Endothelial cell of umbilical vein (primary cell): Measurements from ENCODE around the gene SKP1. TPM values are rescaled to one million over a fixed set of nuclear protein-coding genes. Genes with fewer than 3 reads are reported as not detected.
A peak's percentile ranks its signal among the peaks of the same experiment; 100 is the strongest.

ENCODE experiments used
- BruUV-seq: library from RNA; stranded (reverse); fragments of 400-500 nt; replicated peaks from 2 replicates; lab custom pipeline; 2021; lab: Mats Ljungman, UMichigan
- CTCF ChIA-PET: fragments of 300-600, 350-600 bp; sonication (Branson Sonifier 250); formaldehyde crosslinking; loops from one replicate; lab custom pipeline; 2021; ENCODE audit warnings: antibody characterized with exemption, inconsistent platforms; lab: Charles Lee
- POLR2A ChIA-PET: fragments of 300-600, 350-600 bp; sonication (Branson Sonifier 250); formaldehyde crosslinking; loops from one replicate; lab custom pipeline; 2021; ENCODE audit warnings: antibody characterized with exemption, inconsistent platforms; lab: Charles Lee
- DNase-seq: peaks from one replicate; pipeline ENCODE4 v3.0.0-alpha.2; 2011; ENCODE audit warnings: low read depth, low spot score
- FAIRE-seq: peaks from 2 replicates; lab custom pipeline; 2011; peaks lifted over from hg19 to GRCh38; lab: Jason Lieb, UNC
- H2AFZ ChIP-seq: 2 replicates; pipeline ENCODE4 v1.6.0; 2012; ENCODE audit warnings: low read depth, low read length, control low read depth, inconsistent platforms
- H3K27ac ChIP-seq: 2 replicates; pipeline ENCODE4 v1.5.1; 2011; ENCODE audit warnings: low read depth, mild to moderate bottlenecking, control low read depth, low read length, moderate library complexity; ENCODE audit not compliant: insufficient read depth
- H3K27me3 ChIP-seq, 2 experiments: 2 replicates each; pipeline versions ENCODE4 v1.6.0 to v1.6.1; 2011; ENCODE audit warnings: low read length in 2 of 2, mixed read lengths in 1 of 2; ENCODE audit not compliant: control insufficient read depth in 2 of 2, insufficient read depth in 2 of 2
- H3K36me3 ChIP-seq, 2 experiments: 2 replicates in 1 of 2; 3 replicates in 1 of 2; pipeline ENCODE4 v1.5.1; 2011; ENCODE audit warnings: low read length in 2 of 2, mild to moderate bottlenecking in 1 of 2, moderate library complexity in 1 of 2; ENCODE audit not compliant: control insufficient read depth in 2 of 2, insufficient read depth in 2 of 2; ENCODE audit errors: extremely low read depth in 1 of 2
- H3K4me1 ChIP-seq: 3 replicates; pipeline ENCODE4 v1.5.1; 2011; ENCODE audit warnings: mild to moderate bottlenecking, low read length; ENCODE audit not compliant: control insufficient read depth, insufficient read depth; ENCODE audit errors: extremely low read depth
- H3K4me2 ChIP-seq: 2 replicates; pipeline ENCODE4 v1.6.1; 2011; ENCODE audit warnings: low read length, control low read depth, mixed read lengths; ENCODE audit not compliant: insufficient read depth
- H3K4me3 ChIP-seq, 3 experiments: fragments of 200-600 bp in 1 of 3; sonication (generic), shearing (Covaris generic) in 1 of 3; replicated peaks in 1 of 3; 2 replicates each; pipeline ENCODE4 v1.5.1; 2011 to 2016; ENCODE audit warnings: control low read depth in 3 of 3, low read length in 3 of 3, mild to moderate bottlenecking in 2 of 3, inconsistent platforms in 1 of 3, low read depth in 1 of 3, moderate library complexity in 1 of 3; ENCODE audit not compliant: insufficient read depth in 1 of 3
- H3K79me2 ChIP-seq: 2 replicates; pipeline ENCODE4 v1.6.0; 2012; ENCODE audit warnings: low read length, inconsistent platforms; ENCODE audit not compliant: control insufficient read depth, insufficient read depth
- H3K9ac ChIP-seq: replicated peaks from 2 replicates; pipeline ENCODE3; 2011; ENCODE audit warnings: low read length, control low read depth; ENCODE audit not compliant: insufficient read depth; ENCODE audit errors: extremely low read depth
- H3K9me1 ChIP-seq: replicated peaks from 3 replicates; pipeline ENCODE4 v1.6.0; 2011; ENCODE audit warnings: mild to moderate bottlenecking, low read length; ENCODE audit not compliant: control insufficient read depth, insufficient read depth; ENCODE audit errors: extremely low read depth
- H3K9me3 ChIP-seq: replicated peaks from 2 replicates; pipeline ENCODE4 v1.5.1; 2012; ENCODE audit warnings: low read length, inconsistent platforms; ENCODE audit not compliant: control insufficient read depth, insufficient read depth
- H4K20me1 ChIP-seq: replicated peaks from 2 replicates; pipeline ENCODE3; 2011; ENCODE audit warnings: mild to moderate bottlenecking, low read length; ENCODE audit not compliant: control insufficient read depth, insufficient read depth; ENCODE audit errors: extremely low read depth
- CTCF ChIP-seq, 2 donors: IDR thresholded peaks; 1 replicate in 1 of 2; 2 replicates in 1 of 2; pipeline ENCODE4 v1.5.1; 2011; ENCODE audit warnings: low read length in 2 of 2, mild to moderate bottlenecking in 2 of 2, moderate library complexity in 2 of 2, control low read depth in 1 of 2, inconsistent platforms in 1 of 2, low read depth in 1 of 2; ENCODE audit not compliant: insufficient read depth in 1 of 2; ENCODE audit errors: extremely low read depth in 1 of 2
- EZH2 ChIP-seq: IDR thresholded peaks from 2 replicates; pipeline ENCODE4 v1.6.1; 2012; ENCODE audit warnings: borderline replicate concordance, low read depth, mild to moderate bottlenecking, moderate library complexity, low read length, inconsistent platforms; ENCODE audit not compliant: severe bottlenecking
- FOS ChIP-seq: IDR thresholded peaks from 2 replicates; pipeline ENCODE4 v1.6.1; 2011; ENCODE audit warnings: mild to moderate bottlenecking, low read length, moderate library complexity, borderline replicate concordance; ENCODE audit not compliant: insufficient read depth
- GATA2 ChIP-seq: IDR thresholded peaks from 2 replicates; pipeline ENCODE4 v1.7.0; 2011; ENCODE audit warnings: low read depth, mild to moderate bottlenecking, moderate library complexity, mixed read lengths, low read length; ENCODE audit not compliant: insufficient read length, insufficient read depth
- JUN ChIP-seq: IDR thresholded peaks from 2 replicates; pipeline ENCODE4 v1.6.1; 2011; ENCODE audit warnings: borderline replicate concordance, low read depth; ENCODE audit not compliant: insufficient read length, insufficient read depth
- MAX ChIP-seq: IDR thresholded peaks from 2 replicates; pipeline ENCODE4 v1.6.1; 2011; ENCODE audit not compliant: insufficient read depth, insufficient read length
- MYC ChIP-seq: IDR thresholded peaks from one replicate; pipeline ENCODE4 v1.6.1; 2011; ENCODE audit warnings: mild to moderate bottlenecking, low read depth, low read length
- POLR2A ChIP-seq: IDR thresholded peaks from 2 replicates; pipeline ENCODE4 v1.6.1; 2012; ENCODE audit warnings: low read depth, mild to moderate bottlenecking, control low read depth, low read length
- POLR2AphosphoS5 ChIP-seq: IDR thresholded peaks from 2 replicates; pipeline ENCODE4 v1.6.1; 2012; ENCODE audit warnings: low read depth, mild to moderate bottlenecking, control low read depth, low read length, moderate library complexity; ENCODE audit not compliant: insufficient read depth
- dilution Hi-C: fragments of 300-500 bp; cut with MboI; formaldehyde crosslinking; loops from one replicate; pipeline ENCODE4 v1.15.0; 2019; ENCODE audit warnings: low sequenced_read_pairs; ENCODE audit not compliant: extremely low pct_ligation_motif_present
- intact Hi-C: fragments of 100-400 bp; cut with micrococcal nuclease; formaldehyde crosslinking; loops from one replicate; pipeline ENCODE4 v1.10.0; 2022
- polyA plus RNA-seq, 4 experiments: library from polyadenylated mRNA; depleted of rRNA in 3 of 4; stranded (reverse) in 3 of 4; unstranded in 1 of 4; fragments of >200 nt; gene quantifications; 2 replicates each; pipeline versions ENCODE4 v1.2.1 to v1.2.3, GENCODE V29; 2011 to 2012; ENCODE audit warnings: missing spikeins in 1 of 4
- total RNA-seq: library from RNA; stranded (reverse); gene quantifications from 2 replicates; pipeline ENCODE4 v1.2.3, GENCODE V29; 2021

Gene SKP1
- total and polyA plus RNA-seq, 2 donors (not counting 3 experiments of a cell fraction or from before 2014, with no cell fraction given), result 214 to 320 TPM

GRCh38 chr5:134114886-134115805 lies 61.6 kb downstream of the SKP1 start:
- FAIRE-seq, result no peak
- TF ChIP-seq CTCF (IDR thresholded peaks at IDR 0.05; ENCODE audit: extremely low read depth in 1 of 2, insufficient read depth in 1 of 2, low read depth in 1 of 2, low read length in 2 of 2) (no peak), JUN (no peak), POLR2AphosphoS5 (no peak), EZH2 (no peak), GATA2 (no peak), POLR2A (no peak), MYC (no peak), FOS (no peak), MAX (no peak)
- Histone ChIP-seq H4K20me1 (no peaks in the 10 kb centered on the region), H3K4me1 (peaks cover 9% of the 10 kb centered on the region), H3K27ac (no peak overlapping the region), H3K9ac (no peak overlapping the region), H3K36me3 (no peaks in the 10 kb centered on the region), H3K4me2 (peak overlapping the region; percentile 34), H3K9me3 (no peaks in the 10 kb centered on the region), H3K27me3 (peaks cover 16% of the 10 kb centered on the region in 2 experiments), H2AFZ (peak overlapping the region; percentile 78), H3K9me1 (no peaks in the 10 kb centered on the region), H3K79me2 (no peaks in the 10 kb centered on the region), H3K4me3 (peak overlapping the region in 2 of 3 experiments; percentile 23 to 44)
- BruUV-seq, result no TSS peak
- dilution Hi-C loops (no loop called here), intact Hi-C loops (loop anchor here (1.0 kb wide), 1 partner anchor 13 kb away; no protein-coding TSS in a partner anchor)
- ChIA-PET POLR2A (interaction anchor here (0.6 kb wide), 1 partner anchor 1064 kb away, joined by 3 read pairs; the partner anchor contains the start of gene HSPA4), CTCF (interaction anchor here (0.9 to 8.0 kb wide), 4 partner anchors 14 to 76 kb away, joined by 3 to 47 read pairs (median 36); no protein-coding TSS in a partner anchor)
- DNase-seq, result no peak
